ENCODE measurements around the gene SMC1B.
A peak's percentile ranks its signal among the peaks of the same experiment; 100 is the strongest.

DNA sequence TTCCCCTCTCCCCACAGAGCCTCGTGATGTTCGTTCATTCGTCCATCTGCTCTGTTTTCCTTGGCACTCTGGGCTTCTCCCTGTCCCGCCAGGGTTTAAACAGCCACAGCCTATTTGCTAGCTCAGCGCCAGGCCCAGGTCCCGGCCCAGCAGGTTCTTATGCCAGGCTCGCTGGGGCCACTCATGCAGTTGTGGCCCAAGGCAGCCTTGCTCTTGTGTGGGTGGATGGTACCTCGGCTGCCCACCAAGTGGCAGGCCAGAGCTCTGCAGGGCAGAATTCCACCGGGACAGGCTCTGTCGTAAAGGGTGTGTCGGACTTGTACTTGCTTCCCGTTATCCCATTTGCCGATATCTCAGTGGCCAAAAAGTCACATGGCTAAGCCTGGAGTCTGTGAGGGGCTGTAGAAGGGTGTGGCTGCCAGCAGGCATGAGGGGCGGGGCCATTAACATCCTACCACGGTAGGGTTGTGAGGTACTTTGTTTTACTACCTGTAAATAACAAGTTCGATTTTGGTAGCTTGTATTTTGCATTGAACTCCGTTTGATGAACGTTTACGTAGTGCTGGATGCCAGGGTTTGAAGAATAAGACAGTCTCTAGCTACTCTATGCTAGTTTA lies 95.7 kb downstream of the SMC1B start:
- TF ChIP-seq, protein P1, sequence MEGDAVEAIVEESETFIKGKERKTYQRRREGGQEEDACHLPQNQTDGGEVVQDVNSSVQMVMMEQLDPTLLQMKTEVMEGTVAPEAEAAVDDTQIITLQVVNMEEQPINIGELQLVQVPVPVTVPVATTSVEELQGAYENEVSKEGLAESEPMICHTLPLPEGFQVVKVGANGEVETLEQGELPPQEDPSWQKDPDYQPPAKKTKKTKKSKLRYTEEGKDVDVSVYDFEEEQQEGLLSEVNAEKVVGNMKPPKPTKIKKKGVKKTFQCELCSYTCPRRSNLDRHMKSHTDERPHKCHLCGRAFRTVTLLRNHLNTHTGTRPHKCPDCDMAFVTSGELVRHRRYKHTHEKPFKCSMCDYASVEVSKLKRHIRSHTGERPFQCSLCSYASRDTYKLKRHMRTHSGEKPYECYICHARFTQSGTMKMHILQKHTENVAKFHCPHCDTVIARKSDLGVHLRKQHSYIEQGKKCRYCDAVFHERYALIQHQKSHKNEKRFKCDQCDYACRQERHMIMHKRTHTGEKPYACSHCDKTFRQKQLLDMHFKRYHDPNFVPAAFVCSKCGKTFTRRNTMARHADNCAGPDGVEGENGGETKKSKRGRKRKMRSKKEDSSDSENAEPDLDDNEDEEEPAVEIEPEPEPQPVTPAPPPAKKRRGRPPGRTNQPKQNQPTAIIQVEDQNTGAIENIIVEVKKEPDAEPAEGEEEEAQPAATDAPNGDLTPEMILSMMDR (IDR thresholded peaks at IDR 0.05), result peak in 5 of 6 experiments; percentile 30 to 66 (median 57)
- TF ChIP-seq POLR2A (IDR thresholded peaks at IDR 0.05), result no peak
